Osteocyte (in vitro differentiated cells): Measurements from ENCODE around the gene PHF1. TPM values are rescaled to one million over a fixed set of nuclear protein-coding genes. Genes with fewer than 3 reads are reported as not detected.
"Not testable (repeated sequence)": the region's sequence is repeated elsewhere in the genome, so short reads cannot be mapped to it uniquely, and the experiment has no call there.

Experiments
- DNase-seq: peaks from one replicate; pipeline ENCODE4 v3.0.0; 2021; ENCODE audit warnings: mixed read lengths; ENCODE audit not compliant: unreplicated experiment; ENCODE audit errors: extremely low spot score
- H3K27ac Mint-ChIP-seq: one replicate; pipeline ENCODE4 v1.8.0; 2021; ENCODE audit warnings: mild to moderate bottlenecking, mixed read lengths; ENCODE audit not compliant: unreplicated experiment
- H3K27me3 Mint-ChIP-seq: one replicate; pipeline ENCODE4 v1.8.0; 2021; ENCODE audit warnings: mixed read lengths; ENCODE audit not compliant: unreplicated experiment
- H3K36me3 Mint-ChIP-seq: one replicate; pipeline ENCODE4 v1.8.0; 2021; ENCODE audit warnings: mixed read lengths; ENCODE audit not compliant: unreplicated experiment
- H3K4me1 Mint-ChIP-seq: one replicate; pipeline ENCODE4 v1.8.0; 2021; ENCODE audit warnings: mixed read lengths; ENCODE audit not compliant: unreplicated experiment
- H3K4me3 Mint-ChIP-seq: one replicate; pipeline ENCODE4 v1.8.0; 2021; ENCODE audit warnings: mild to moderate bottlenecking, moderate library complexity, mixed read lengths; ENCODE audit not compliant: unreplicated experiment
- H3K9me3 Mint-ChIP-seq: one replicate; pipeline ENCODE4 v1.8.0; 2021; ENCODE audit warnings: mixed read lengths; ENCODE audit not compliant: unreplicated experiment
- total RNA-seq: library from RNA; stranded (reverse); gene quantifications from 2 replicates; pipeline ENCODE4 v1.2.1, GENCODE V29; 2021
- TF ChIP-seq, protein P1 (sequence below): fragments of 200-600 bp; sonication (generic); IDR thresholded peaks from 2 replicates; pipeline ENCODE4 v1.5.0; 2021; ENCODE audit warnings: antibody characterized with exemption, mild to moderate bottlenecking, moderate library complexity

PHF1 gene
- total RNA-seq, 1 donor from 2014 or later = 53.5 TPM

DNA sequence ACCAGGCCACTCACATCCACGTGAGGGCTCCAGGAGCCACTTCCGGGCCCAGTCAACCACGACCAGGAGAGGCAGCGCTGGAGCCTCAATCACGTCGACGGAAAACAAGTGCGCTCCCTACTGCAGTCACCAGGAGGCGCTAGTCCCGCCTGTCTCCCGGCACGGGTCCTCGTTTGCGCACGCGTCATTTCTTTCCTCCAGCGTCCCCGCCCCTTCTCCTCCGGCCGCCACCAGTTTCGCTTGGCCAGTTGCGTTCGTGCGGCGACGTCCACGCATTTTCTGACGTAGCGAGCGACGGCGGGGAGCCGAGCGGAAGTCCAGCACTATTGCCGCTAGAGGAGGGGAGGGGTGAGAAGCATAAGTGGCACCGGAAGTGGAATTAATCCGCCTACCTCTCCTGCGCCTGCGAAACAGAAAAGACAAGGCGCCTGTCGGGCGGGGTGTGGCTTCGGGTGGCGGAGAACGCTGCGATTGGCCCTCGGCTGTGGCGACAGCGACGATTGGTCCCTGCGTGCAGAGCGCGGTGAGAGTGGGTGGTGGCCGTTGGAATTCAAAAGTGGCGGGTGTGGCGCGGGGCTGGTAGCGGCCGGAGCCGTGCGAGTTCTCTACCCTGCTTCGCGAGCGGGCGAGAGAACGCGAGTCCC, 19.4 kb upstream of the PHF1 start, which contains the start of gene KIFC1:
KIFC1 (plus strand) TSS at position 546 of the 644 bp plus-strand sequence. CDS start 163 bp downstream, outside the sequence.
- TF ChIP-seq, protein P1, sequence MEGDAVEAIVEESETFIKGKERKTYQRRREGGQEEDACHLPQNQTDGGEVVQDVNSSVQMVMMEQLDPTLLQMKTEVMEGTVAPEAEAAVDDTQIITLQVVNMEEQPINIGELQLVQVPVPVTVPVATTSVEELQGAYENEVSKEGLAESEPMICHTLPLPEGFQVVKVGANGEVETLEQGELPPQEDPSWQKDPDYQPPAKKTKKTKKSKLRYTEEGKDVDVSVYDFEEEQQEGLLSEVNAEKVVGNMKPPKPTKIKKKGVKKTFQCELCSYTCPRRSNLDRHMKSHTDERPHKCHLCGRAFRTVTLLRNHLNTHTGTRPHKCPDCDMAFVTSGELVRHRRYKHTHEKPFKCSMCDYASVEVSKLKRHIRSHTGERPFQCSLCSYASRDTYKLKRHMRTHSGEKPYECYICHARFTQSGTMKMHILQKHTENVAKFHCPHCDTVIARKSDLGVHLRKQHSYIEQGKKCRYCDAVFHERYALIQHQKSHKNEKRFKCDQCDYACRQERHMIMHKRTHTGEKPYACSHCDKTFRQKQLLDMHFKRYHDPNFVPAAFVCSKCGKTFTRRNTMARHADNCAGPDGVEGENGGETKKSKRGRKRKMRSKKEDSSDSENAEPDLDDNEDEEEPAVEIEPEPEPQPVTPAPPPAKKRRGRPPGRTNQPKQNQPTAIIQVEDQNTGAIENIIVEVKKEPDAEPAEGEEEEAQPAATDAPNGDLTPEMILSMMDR = peak; percentile 99
- no peaks in the 10 kb centered on the region for H3K36me3 Mint-ChIP-seq
- peak; percentile 100 for DNase-seq
- H3K4me1 Mint-ChIP-seq = peaks cover 32% of the 10 kb centered on the region
- H3K27me3 Mint-ChIP-seq = no peaks in the 10 kb centered on the region
- peak within 1 kb of the TSS; percentile 96 for H3K27ac Mint-ChIP-seq
- no peaks in the 10 kb centered on the region for H3K9me3 Mint-ChIP-seq
- peak within 1 kb of the TSS; percentile 80 for H3K4me3 Mint-ChIP-seq

DNA sequence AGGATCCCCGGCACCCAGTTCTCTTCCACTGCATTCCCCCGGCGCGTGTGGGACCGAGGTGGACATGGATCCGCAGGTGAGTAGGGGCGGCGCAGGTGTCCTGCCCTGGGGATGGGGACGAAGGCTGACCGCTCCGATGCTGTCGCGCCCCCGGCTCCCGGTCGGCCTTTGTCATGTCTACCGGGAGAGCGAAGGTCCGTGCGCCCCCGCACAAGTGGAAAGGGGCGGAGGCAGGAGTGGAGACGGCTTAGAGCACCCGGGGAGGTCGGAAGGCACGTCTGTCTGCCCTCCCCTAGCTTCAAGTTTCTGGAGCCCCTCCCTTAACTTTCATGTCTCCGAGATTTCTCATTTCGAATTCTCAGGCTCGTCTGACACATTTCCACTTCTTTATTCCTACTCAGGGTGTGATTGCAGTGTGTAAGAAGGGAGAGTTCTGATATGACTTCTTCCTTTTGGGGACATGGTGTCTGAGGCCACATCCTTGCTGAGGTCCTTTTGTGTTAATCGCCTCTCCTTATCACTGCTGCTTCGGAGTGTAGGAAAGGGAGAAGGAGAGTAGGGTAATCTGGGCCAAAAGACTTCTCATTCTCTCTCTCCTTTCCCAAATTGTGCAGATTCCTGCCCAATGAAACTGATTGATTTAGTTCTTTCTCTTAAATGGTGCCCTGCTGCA, 18.8 kb upstream of the PHF1 start:
- H3K27me3 Mint-ChIP-seq = no peaks in the 10 kb centered on the region
- DNase-seq = no peak
- H3K36me3 Mint-ChIP-seq = no peaks in the 10 kb centered on the region
- TF ChIP-seq, protein P1 = no peak
- H3K4me1 Mint-ChIP-seq = peaks cover 32% of the 10 kb centered on the region
- no peaks in the 10 kb centered on the region for H3K9me3 Mint-ChIP-seq
- H3K27ac Mint-ChIP-seq = peak overlapping the region; percentile 96
- H3K4me3 Mint-ChIP-seq = peak overlapping the region; percentile 80

DNA sequence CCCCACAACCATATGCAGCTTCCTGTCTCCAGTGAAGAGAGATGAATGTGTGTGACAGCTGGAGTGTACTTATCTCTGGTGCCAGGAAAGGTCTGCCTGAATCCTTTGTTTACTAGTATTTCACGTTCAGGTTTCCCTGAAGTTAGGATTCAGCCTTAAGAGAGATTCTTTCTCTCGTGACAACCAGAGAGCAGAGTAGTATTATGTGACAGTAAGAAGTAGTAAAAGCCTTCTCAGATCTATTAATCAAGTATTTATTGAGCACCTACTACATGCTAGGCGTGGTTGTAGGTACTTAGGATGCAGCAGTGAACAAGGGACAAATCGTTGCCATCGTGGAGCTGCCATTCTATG, 18.2 kb upstream of the PHF1 start:
- no peaks in the 10 kb centered on the region for H3K27me3 Mint-ChIP-seq
- DNase-seq = no peak
- no peaks in the 10 kb centered on the region for H3K9me3 Mint-ChIP-seq
- peak overlapping the region; percentile 80 for H3K4me3 Mint-ChIP-seq
- TF ChIP-seq, protein P1 = no peak
- H3K27ac Mint-ChIP-seq = peak overlapping the region; percentile 96
- no peaks in the 10 kb centered on the region for H3K36me3 Mint-ChIP-seq
- peaks cover 32% of the 10 kb centered on the region for H3K4me1 Mint-ChIP-seq

DNA sequence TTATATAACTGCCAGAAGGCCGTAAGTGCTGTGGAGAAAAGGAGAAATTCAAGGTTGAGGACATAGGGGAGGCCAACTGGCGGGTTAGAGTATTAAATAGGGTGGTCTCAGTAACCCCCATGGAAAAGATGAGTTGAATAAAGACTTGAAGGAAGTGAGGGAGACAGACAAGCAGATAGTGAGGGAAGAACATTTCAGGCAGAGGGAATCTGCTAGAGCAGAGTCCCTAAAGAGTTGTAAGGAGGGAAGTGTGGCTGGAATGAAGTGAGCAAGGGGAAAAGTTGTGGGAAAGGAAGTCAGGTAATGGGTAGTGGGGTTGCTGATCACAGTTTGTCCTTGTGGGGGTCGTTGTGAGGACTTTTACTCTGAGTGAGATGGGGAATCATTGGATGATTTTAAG, 17.8 kb upstream of the PHF1 start:
- Mint-ChIP-seq H3K27me3 (no peaks in the 10 kb centered on the region), H3K4me1 (peaks cover 32% of the 10 kb centered on the region), H3K9me3 (no peaks in the 10 kb centered on the region), H3K27ac (peak overlapping the region; percentile 96), H3K36me3 (no peaks in the 10 kb centered on the region), H3K4me3 (peak overlapping the region; percentile 80)
- DNase-seq = no peak
- TF ChIP-seq, protein P1 = no peak

DNA sequence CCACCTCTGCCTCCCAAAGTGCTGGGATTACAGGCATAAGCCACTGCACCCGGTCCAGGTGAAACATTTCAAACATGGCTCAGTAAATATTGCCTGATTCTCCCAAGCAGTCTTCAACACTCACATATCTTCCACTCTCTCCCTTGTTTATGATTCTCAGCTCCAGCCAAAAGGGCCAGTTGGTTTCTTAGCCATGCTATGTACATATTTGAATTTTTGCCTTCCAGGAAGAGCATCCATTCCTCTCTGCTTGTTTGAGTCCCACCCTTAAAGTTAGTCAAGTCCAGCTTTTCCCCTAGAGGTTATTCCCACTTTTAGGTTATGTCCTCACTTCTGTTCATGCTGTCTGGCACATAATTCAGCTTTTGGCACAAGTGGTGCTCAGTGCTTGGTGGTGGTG, 13.3 kb upstream of the PHF1 start:
- Mint-ChIP-seq H3K27ac (peak overlapping the region; percentile 39), H3K9me3 (no peaks in the 10 kb centered on the region), H3K4me1 (peaks cover 20% of the 10 kb centered on the region), H3K27me3 (no peaks in the 10 kb centered on the region), H3K4me3 (no peak overlapping the region), H3K36me3 (no peaks in the 10 kb centered on the region)
- TF ChIP-seq, protein P1 = no peak
- DNase-seq = no peak

DNA sequence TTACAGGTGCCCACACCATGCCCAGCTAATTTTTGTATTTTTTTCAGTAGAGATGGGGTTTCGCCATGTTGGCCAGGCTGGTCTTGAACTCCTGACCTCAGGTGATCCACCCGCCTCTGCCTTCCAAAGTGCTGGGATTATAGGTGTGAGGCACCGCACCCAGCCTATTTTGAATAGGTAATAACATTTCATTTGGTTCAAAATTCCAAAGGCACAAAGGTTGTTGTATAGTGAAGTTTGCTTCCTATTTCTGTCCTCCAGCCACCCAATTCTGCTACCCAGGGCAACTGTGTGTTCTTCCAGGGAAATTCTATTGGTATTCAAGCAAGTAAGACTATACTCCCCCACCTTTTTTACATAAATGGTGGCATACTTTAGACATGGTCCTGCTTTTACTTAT, 12.2 kb upstream of the PHF1 start:
- H3K36me3 Mint-ChIP-seq, H3K4me3 Mint-ChIP-seq, H3K27me3 Mint-ChIP-seq, DNase-seq, H3K9me3 Mint-ChIP-seq, H3K27ac Mint-ChIP-seq: not testable (repeated sequence)
- peaks cover 13% of the 10 kb centered on the region for H3K4me1 Mint-ChIP-seq

DNA sequence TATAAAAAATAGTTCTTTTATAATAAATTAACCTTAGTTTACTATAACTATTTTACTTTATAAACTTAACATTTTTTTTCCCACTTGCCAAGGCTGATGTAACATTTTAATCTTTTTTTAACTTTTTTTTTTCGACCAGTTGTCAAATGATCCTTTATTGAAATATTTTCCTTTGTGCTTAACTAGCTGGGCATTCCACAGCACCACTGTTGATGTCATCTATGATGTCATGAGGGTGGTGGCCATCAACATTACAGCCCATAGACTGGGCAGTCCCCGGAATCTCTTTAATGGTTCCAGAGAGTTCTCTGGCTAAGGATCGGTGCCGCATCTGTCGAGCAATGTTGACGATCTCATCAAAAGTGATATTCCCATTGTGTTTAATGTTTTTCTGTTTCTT, 10.9 kb upstream of the PHF1 start:
- H3K27me3 Mint-ChIP-seq, DNase-seq, H3K36me3 Mint-ChIP-seq, H3K27ac Mint-ChIP-seq, H3K9me3 Mint-ChIP-seq, H3K4me3 Mint-ChIP-seq, H3K4me1 Mint-ChIP-seq: not testable (repeated sequence)
